IMR-90 (cell line): ENCODE measurements around the gene ZNF214. TPM values are rescaled to one million over a fixed set of nuclear protein-coding genes. Genes with fewer than 3 reads are reported as not detected.

Source experiments
- ATAC-seq: fragments of 200-7000 bp; cut with Tn5 transposase; 2 replicates; pipeline ENCODE4 v1.9.1; 2020; ENCODE audit warnings: low read depth, mild to moderate bottlenecking, moderate library complexity
- BruUV-seq: library from RNA; stranded (reverse); fragments of 400-500 nt; replicated peaks from 2 replicates; lab custom pipeline; 2021; lab: Mats Ljungman, UMichigan
- CTCF ChIA-PET: fragments of 300-600 bp; formaldehyde crosslinking; extraction: SDS; loops from one replicate; lab custom pipeline; 2021; ENCODE audit warnings: antibody characterized with exemption; lab: Yijun Ruan, JAX
- POLR2A ChIA-PET: fragments of 300-600 bp; sonication (Branson Sonifier 250); formaldehyde crosslinking; loops from one replicate; lab custom pipeline; 2022; ENCODE audit warnings: antibody characterized with exemption; ENCODE audit not compliant: unreplicated experiment; lab: Charles Lee
- DNase-seq: peaks from one replicate; pipeline ENCODE4 v3.0.0; 2013
- H2AFZ ChIP-seq: replicated peaks from 2 replicates; pipeline ENCODE3; 2013; ENCODE audit warnings: low read length, mild to moderate bottlenecking; ENCODE audit not compliant: poor library complexity
- H2AK5ac ChIP-seq: 2 replicates; pipeline ENCODE4 v1.6.1; 2013; ENCODE audit warnings: low read depth, low read length, inconsistent platforms
- H2AK9ac ChIP-seq: replicated peaks from 2 replicates; pipeline ENCODE3; 2013; ENCODE audit warnings: mild to moderate bottlenecking, low read depth, low read length, moderate library complexity; ENCODE audit not compliant: poor library complexity
- H2BK120ac ChIP-seq: 2 replicates; pipeline ENCODE4 v1.6.1; 2013; ENCODE audit warnings: low read depth, low read length, inconsistent platforms
- H2BK15ac ChIP-seq: 3 replicates; pipeline ENCODE4 v1.6.1; 2013; ENCODE audit warnings: low read depth, low read length, inconsistent platforms
- H2BK20ac ChIP-seq: 2 replicates; pipeline ENCODE4 v1.6.1; 2013; ENCODE audit warnings: low read depth, mild to moderate bottlenecking, inconsistent platforms, low read length, moderate library complexity
- H2BK5ac ChIP-seq: 2 replicates; pipeline ENCODE4 v1.6.1; 2013; ENCODE audit warnings: mild to moderate bottlenecking, low read depth, low read length, inconsistent platforms; ENCODE audit not compliant: poor library complexity, severe bottlenecking
- H3K14ac ChIP-seq: replicated peaks from 2 replicates; pipeline ENCODE4 v1.6.1; 2013; ENCODE audit warnings: low read depth, low read length, inconsistent platforms
- H3K18ac ChIP-seq: 2 replicates; pipeline ENCODE4 v1.6.1; 2013; ENCODE audit warnings: low read depth, low read length, control low read depth
- H3K23ac ChIP-seq: 2 replicates; pipeline ENCODE4 v1.6.1; 2013; ENCODE audit warnings: low read depth, low read length, inconsistent platforms
- H3K27ac ChIP-seq: 2 replicates; pipeline ENCODE4 v1.5.1; 2013; ENCODE audit warnings: mild to moderate bottlenecking, control low read depth, low read length; ENCODE audit not compliant: insufficient read depth
- H3K27me3 ChIP-seq: 2 replicates; pipeline ENCODE4 v1.6.1; 2013; ENCODE audit warnings: low read length; ENCODE audit not compliant: control insufficient read depth, insufficient read depth
- H3K36me3 ChIP-seq: 2 replicates; pipeline ENCODE4 v1.6.1; 2013; ENCODE audit warnings: low read length, mixed read lengths; ENCODE audit not compliant: control insufficient read depth, insufficient read depth
- H3K4ac ChIP-seq: 2 replicates; pipeline ENCODE4 v1.6.1; 2013; ENCODE audit warnings: low read depth, low read length, inconsistent platforms
- H3K4me1 ChIP-seq: 2 replicates; pipeline ENCODE4 v1.6.1; 2013; ENCODE audit warnings: low read length, mixed read lengths; ENCODE audit not compliant: control insufficient read depth, insufficient read depth
- H3K4me2 ChIP-seq: 2 replicates; pipeline ENCODE4 v1.6.1; 2013; ENCODE audit warnings: low read depth, mild to moderate bottlenecking, control low read depth, low read length, moderate library complexity
- H3K4me3 ChIP-seq: 2 replicates; pipeline ENCODE4 v1.5.1; 2013; ENCODE audit warnings: low read depth, mild to moderate bottlenecking, control low read depth, low read length, moderate library complexity; ENCODE audit not compliant: insufficient read depth
- H3K56ac ChIP-seq: 2 replicates; pipeline ENCODE4 v1.6.1; 2013; ENCODE audit warnings: low read length, inconsistent platforms; ENCODE audit not compliant: insufficient read depth; ENCODE audit errors: extremely low read depth
- H3K79me1 ChIP-seq, 2 experiments: 2 replicates each; pipeline ENCODE4 v1.6.1; 2013; ENCODE audit warnings: low read length in 2 of 2, inconsistent platforms in 1 of 2, low read depth in 1 of 2
- H3K9ac ChIP-seq: 2 replicates; pipeline ENCODE4 v1.6.1; 2013; ENCODE audit warnings: low read depth, low read length, control low read depth
- H3K9me1 ChIP-seq: 2 replicates; pipeline ENCODE4 v1.6.1; 2013; ENCODE audit warnings: low read length, inconsistent platforms; ENCODE audit not compliant: insufficient read depth
- H3K9me3 ChIP-seq: 2 replicates; pipeline ENCODE4 v1.6.1; 2013; ENCODE audit warnings: low read length; ENCODE audit not compliant: control insufficient read depth, insufficient read depth
- H4K20me1 ChIP-seq: 2 replicates; pipeline ENCODE4 v1.6.1; 2013; ENCODE audit warnings: low read length, inconsistent platforms; ENCODE audit not compliant: insufficient read depth
- H4K5ac ChIP-seq: 2 replicates; pipeline ENCODE4 v1.6.1; 2013; ENCODE audit warnings: mild to moderate bottlenecking, low read depth, low read length, control low read depth
- H4K8ac ChIP-seq, 2 experiments: 2 replicates each; pipeline ENCODE4 v1.6.1; 2013; ENCODE audit warnings: low read depth in 2 of 2, low read length in 2 of 2, control low read depth in 1 of 2, inconsistent platforms in 1 of 2
- H4K91ac ChIP-seq: 2 replicates; pipeline ENCODE4 v1.6.1; 2013; ENCODE audit warnings: low read depth, low read length, inconsistent platforms; ENCODE audit not compliant: insufficient read depth
- BHLHE40 ChIP-seq: fragments of 150-350 bp; IDR thresholded peaks from 2 replicates; pipeline ENCODE4 v1.6.1; 2016; ENCODE audit warnings: mild to moderate bottlenecking, low read depth, low read length
- CTCF ChIP-seq: conservative IDR thresholded peaks from 2 replicates; pipeline ENCODE4 v1.5.1; 2012; ENCODE audit warnings: mild to moderate bottlenecking, low read depth, low read length, improper control_type of control experiment
- ELK1 ChIP-seq: fragments of 150-350 bp; IDR thresholded peaks from 2 replicates; pipeline ENCODE4 v1.6.1; 2016; ENCODE audit warnings: low read depth, mild to moderate bottlenecking, low read length, moderate library complexity, borderline replicate concordance
- FOS ChIP-seq: fragments of 150-350 bp; IDR thresholded peaks from 2 replicates; pipeline ENCODE4 v1.6.1; 2016; ENCODE audit warnings: low read depth, low read length
- MAZ ChIP-seq: IDR thresholded peaks from 2 replicates; pipeline ENCODE4 v1.6.1; 2012; ENCODE audit warnings: low read depth, mild to moderate bottlenecking, low read length, improper control_type of control experiment, moderate library complexity, borderline replicate concordance
- MXI1 ChIP-seq: IDR thresholded peaks from 2 replicates; pipeline ENCODE4 v1.6.1; 2012; ENCODE audit warnings: low read depth, mild to moderate bottlenecking, low read length, moderate library complexity, borderline replicate concordance
- WGBS, 2 experiments: methylation state at CpG; one replicate each; pipeline versions ENCODE4 v1.1.5 to v1.1.7; 2013; ENCODE audit warnings: missing lambda C conversion rate in 2 of 2; ENCODE audit not compliant: insufficient read length in 1 of 2; ENCODE audit errors: extremely low coverage in 2 of 2; 5-methylcytosine and 5-hydroxymethylcytosine counted together
- dilution Hi-C: fragments of 300-500 bp; cut with HindIII; formaldehyde crosslinking; loops from one replicate; pipeline ENCODE4 v1.14.3; 2018; ENCODE audit warnings: low sequenced_read_pairs; ENCODE audit not compliant: unreplicated experiment
- in situ Hi-C: fragments of 300-500 bp; cut with MboI; formaldehyde crosslinking; loops from 3 replicates; pipeline ENCODE4 v1.14.3; 2019; ENCODE audit warnings: low sequenced_read_pairs, inconsistent platforms, mixed read lengths
- intact Hi-C: fragments of 100-400 bp; cut with micrococcal nuclease; formaldehyde crosslinking; loops from 2 replicates; pipeline ENCODE4 v1.10.0; 2022
- polyA plus RNA-seq, 3 experiments: library from polyadenylated mRNA; depleted of rRNA; stranded (reverse); fragments of >200 nt; gene quantifications; 2 replicates each; pipeline ENCODE4 v1.2.3, GENCODE V29; 2012; ENCODE audit warnings: low replicate concordance in 1 of 3
- total RNA-seq: library from RNA; depleted of rRNA; stranded (reverse); fragments of >200 nt; gene quantifications from 2 replicates; pipeline ENCODE4 v1.2.3, GENCODE V29; 2012

Gene ZNF214
- total and polyA plus RNA-seq, 2 of the 4 experiments (the other 2 are of a cell fraction): 0.82 to 2.5 TPM

- H2BK15ac ChIP-seq: no peak overlapping the region
- no peaks in the 10 kb centered on the region for H3K9me1 ChIP-seq
- no peak overlapping the region for H3K9ac ChIP-seq
- H3K27me3 ChIP-seq: no peaks in the 10 kb centered on the region
- H3K18ac ChIP-seq: peak overlapping the region; percentile 4; the same call in 1 of the 2 replicates
- no peak overlapping the region for H3K23ac ChIP-seq
- TF ChIP-seq MXI1 (no peak), FOS (no peak), CTCF (no peak), ELK1 (no peak), MAZ (no peak), BHLHE40 (no peak)
- no peak overlapping the region for H3K4ac ChIP-seq
- no peak overlapping the region for H2AK5ac ChIP-seq
- H4K8ac ChIP-seq: no peak overlapping the region
- no peak overlapping the region for H4K91ac ChIP-seq
- H3K36me3 ChIP-seq: no peaks in the 10 kb centered on the region
- H2BK20ac ChIP-seq: no peak overlapping the region
- in situ Hi-C loops (no loop called here), intact Hi-C loops (no loop called here), dilution Hi-C loops (no loop called here)
- ChIA-PET POLR2A (no interaction called here), CTCF (interaction anchor here (1.4 kb wide), 1 partner anchor 11 kb away, joined by 3 read pairs; no protein-coding TSS in a partner anchor)
- no peak overlapping the region for H3K4me3 ChIP-seq
- H3K79me1 ChIP-seq: no peaks in the 10 kb centered on the region
- H2AK9ac ChIP-seq: no peak overlapping the region
- no peak overlapping the region for H3K56ac ChIP-seq
- ATAC-seq (no peak), DNase-seq (no peak)
- no peaks in the 10 kb centered on the region for H4K20me1 ChIP-seq
- H3K4me1 ChIP-seq: no peaks in the 10 kb centered on the region
- H2AFZ ChIP-seq: no peak overlapping the region
- WGBS, 2 experiments: no CpG with 5 or more reads among the region's 2 CpGs
- H3K9me3 ChIP-seq: no peaks in the 10 kb centered on the region
- no peak overlapping the region for H3K14ac ChIP-seq
- no peak overlapping the region; the same call in 1 of the 2 replicates for H2BK120ac ChIP-seq
- no TSS peak for BruUV-seq
- H4K5ac ChIP-seq: peak overlapping the region; percentile 63; the same call in 1 of the 2 replicates
- no peak overlapping the region for H2BK5ac ChIP-seq
- no peak overlapping the region for H3K27ac ChIP-seq
- H3K4me2 ChIP-seq: peak overlapping the region; percentile 64; the same call in 1 of the 2 replicates
Measured at GRCh38 chr11:7057641-7058040, 37.5 kb upstream of the ZNF214 start.
